Heart left ventricle (tissue), 13 donors: ENCODE results near the gene TSSK1B.

ENCODE experiments used
- POLR2A ChIP-seq, 2 donors: fragments of 450-650 bp; IDR thresholded peaks; one replicate each; pipeline ENCODE4 v1.6.1; 2017; ENCODE audit warnings: antibody characterized with exemption in 2 of 2, mild to moderate bottlenecking in 2 of 2, moderate library complexity in 2 of 2
- TF ChIP-seq, protein P1 (sequence below), 12 donors: fragments of 200-600 bp; sonication (generic) in 4 of 12; IDR thresholded peaks; one replicate each; pipeline versions ENCODE4 v1.5.0 to v1.8.0; 2018 to 2022; ENCODE audit warnings: antibody characterized with exemption in 12 of 12, mild to moderate bottlenecking in 5 of 12
- donor health status: ischemic (EF 13 %, LVEDD 7.1; RV severe dilation, severe dysfunction).
- donor health status: DM: no; HTN: yes; CAD: no.
- donor health status: DM: no; HTN: no; CAD: no.
- donor health status: ischemic (EF 25% LVEDD 6.9; RV normal size, moderate dysfunction).
- donor health status: ischemic (EF 25% LVEDD 5.7; RV mildly dilated, moderate dysfunction).
- donor health status: ischemic (EF 35%, LVEDD 5.7; RV mildly dilated, moderate dysfunction).
- donor health status: nonischemic (EF 11% LVEDD 7.7; RV severe dilation, severe dysfunction).
- donor health status: DM: yes; HTN: yes; CAD: no.
- donor health status: PGD.
- donor health status: ischemic (EF 29% LVEDD 5.4; RV normal size, mild dysfunction).
- donor health status: nonischemic (EF 23%, LVEDD 6.1; RV moderate dilation, normal function).

DNA sequence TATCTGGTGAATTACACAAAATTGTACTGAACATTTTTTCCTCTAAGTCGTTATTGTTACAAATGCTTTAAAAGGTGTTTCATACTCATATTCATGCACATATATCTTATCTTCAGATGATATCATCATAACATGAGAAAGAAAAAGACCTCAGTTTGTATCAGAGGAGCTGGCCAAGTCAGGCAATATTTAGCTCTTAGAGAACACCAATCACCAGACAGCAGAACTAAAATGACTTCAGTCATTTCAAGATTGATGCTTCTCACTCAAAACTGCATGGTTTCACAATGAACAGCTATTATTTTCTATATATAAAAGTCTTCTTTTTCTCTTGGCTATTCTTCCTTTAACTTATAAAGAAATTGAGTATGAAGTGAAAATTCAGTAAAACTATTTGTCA lies 44.6 kb downstream of the TSSK1B start:
- TF ChIP-seq, protein P1, sequence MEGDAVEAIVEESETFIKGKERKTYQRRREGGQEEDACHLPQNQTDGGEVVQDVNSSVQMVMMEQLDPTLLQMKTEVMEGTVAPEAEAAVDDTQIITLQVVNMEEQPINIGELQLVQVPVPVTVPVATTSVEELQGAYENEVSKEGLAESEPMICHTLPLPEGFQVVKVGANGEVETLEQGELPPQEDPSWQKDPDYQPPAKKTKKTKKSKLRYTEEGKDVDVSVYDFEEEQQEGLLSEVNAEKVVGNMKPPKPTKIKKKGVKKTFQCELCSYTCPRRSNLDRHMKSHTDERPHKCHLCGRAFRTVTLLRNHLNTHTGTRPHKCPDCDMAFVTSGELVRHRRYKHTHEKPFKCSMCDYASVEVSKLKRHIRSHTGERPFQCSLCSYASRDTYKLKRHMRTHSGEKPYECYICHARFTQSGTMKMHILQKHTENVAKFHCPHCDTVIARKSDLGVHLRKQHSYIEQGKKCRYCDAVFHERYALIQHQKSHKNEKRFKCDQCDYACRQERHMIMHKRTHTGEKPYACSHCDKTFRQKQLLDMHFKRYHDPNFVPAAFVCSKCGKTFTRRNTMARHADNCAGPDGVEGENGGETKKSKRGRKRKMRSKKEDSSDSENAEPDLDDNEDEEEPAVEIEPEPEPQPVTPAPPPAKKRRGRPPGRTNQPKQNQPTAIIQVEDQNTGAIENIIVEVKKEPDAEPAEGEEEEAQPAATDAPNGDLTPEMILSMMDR (IDR thresholded peaks at IDR 0.05): no peak
- no peak for TF ChIP-seq POLR2A (IDR thresholded peaks at IDR 0.05)
